ENCODE data around the gene DPEP2.
"Not testable (repeated sequence)": the region's sequence is repeated elsewhere in the genome, so short reads cannot be mapped to it uniquely, and the experiment has no call there.

Gene DPEP2

GRCh38 chr16:67998779-67999688 lies at the start of gene DPEP2:
Gene DPEP2, minus strand, starts transcription at chr16:67999484. Its CDS starts 6,272 bp downstream, at chr16:67993212.
- DNase-seq (ENCODE audit: low read depth in 2 of 2): not testable (repeated sequence)

- DNase-seq (ENCODE audit: low read depth in 2 of 2): no peak
These were observed 48.7 kb upstream of the DPEP2 start for GRCh38 chr16:68047987-68048386.

- no peak for DNase-seq (ENCODE audit: low read depth in 2 of 2)
These were observed 46.8 kb upstream of the DPEP2 start for GRCh38 chr16:68046106-68046505.

- DNase-seq (ENCODE audit: low read depth in 2 of 2): no peak
These were observed 42.5 kb upstream of the DPEP2 start for GRCh38 chr16:68041783-68042182.

- peak; percentile 76 to 77 for DNase-seq (ENCODE audit: low read depth in 2 of 2)
These were observed 41.4 kb upstream of the DPEP2 start for GRCh38 chr16:68040506-68041288.

GRCh38 chr16:68037841-68038597 lies 38.7 kb upstream of the DPEP2 start:
- no peak for DNase-seq (ENCODE audit: low read depth in 2 of 2)

GRCh38 chr16:68035227-68035626 lies 35.9 kb upstream of the DPEP2 start:
- no peak for DNase-seq (ENCODE audit: low read depth in 2 of 2)

GRCh38 chr16:68033101-68033500 lies 33.8 kb upstream of the DPEP2 start:
- no peak for DNase-seq (ENCODE audit: low read depth in 2 of 2)

GRCh38 chr16:68031951-68032350 lies 32.7 kb upstream of the DPEP2 start:
- DNase-seq (ENCODE audit: low read depth in 2 of 2): no peak

GRCh38 chr16:68030108-68030507 lies 30.8 kb upstream of the DPEP2 start:
- DNase-seq (ENCODE audit: low read depth in 2 of 2): not testable (repeated sequence)

- no peak for DNase-seq (ENCODE audit: low read depth in 2 of 2)
These were observed 29.7 kb upstream of the DPEP2 start for GRCh38 chr16:68028996-68029395.

GRCh38 chr16:68022728-68023537 lies 23.6 kb upstream of the DPEP2 start, which contains the start of the genes DDX28 and DUS2:
Gene DDX28, minus strand, starts transcription at chr16:68023232. Its CDS starts 30 bp downstream, at chr16:68023202.
Gene DUS2, plus strand, starts transcription at chr16:68023284. Its CDS starts 14,740 bp downstream, at chr16:68038024.
- peak; percentile 82 to 87 for DNase-seq (ENCODE audit: low read depth in 2 of 2)

- DNase-seq (ENCODE audit: low read depth in 2 of 2): no peak
These were observed 23.0 kb upstream of the DPEP2 start for GRCh38 chr16:68022278-68022727.

GRCh38 chr16:68021490-68021889 lies 22.2 kb upstream of the DPEP2 start:
- no peak for DNase-seq (ENCODE audit: low read depth in 2 of 2)

- no peak for DNase-seq (ENCODE audit: low read depth in 2 of 2)
These were observed 19.9 kb upstream of the DPEP2 start for GRCh38 chr16:68019167-68019680.

GRCh38 chr16:68015681-68016080 lies 16.4 kb upstream of the DPEP2 start, which contains the start of gene DPEP2NB:
Gene DPEP2NB, minus strand, starts transcription at chr16:68015911. Its CDS starts 141 bp downstream, at chr16:68015770.
- DNase-seq (ENCODE audit: low read depth in 2 of 2): no peak

- DNase-seq (ENCODE audit: low read depth in 2 of 2): no peak
These were observed 14.2 kb upstream of the DPEP2 start for GRCh38 chr16:68013440-68013839.

- DNase-seq (ENCODE audit: low read depth in 2 of 2): not testable (repeated sequence)
These were observed 10.6 kb upstream of the DPEP2 start for GRCh38 chr16:68009872-68010271.

GRCh38 chr16:68009157-68009735 lies 10.0 kb upstream of the DPEP2 start:
- DNase-seq (ENCODE audit: low read depth in 2 of 2): no peak

GRCh38 chr16:68005786-68006286 lies 6.6 kb upstream of the DPEP2 start:
- DNase-seq (ENCODE audit: low read depth in 2 of 2): no peak
